ENCODE results near the gene MTMR1.

MTMR1 gene

GRCh38 chrX:150792949-150793527 lies 99.8 kb downstream of the MTMR1 start:
- no peak for TF ChIP-seq CTCF (IDR thresholded peaks at IDR 0.05; ENCODE audit: insufficient read depth, low read length, poor library complexity, severe bottlenecking)
- peaks cover 4% of the 10 kb centered on the region; the same call in 1 of the 2 replicates for H3K36me3 ChIP-seq (ENCODE audit: control insufficient read depth, insufficient read depth, low read length)
- no peak overlapping the region for H3K4me3 ChIP-seq (replicated peaks; ENCODE audit: low read depth, low read length)
- no peaks in the 10 kb centered on the region for H3K27me3 ChIP-seq (replicated peaks; ENCODE audit: control insufficient read depth, insufficient read depth, low read length)
- no peak for DNase-seq (ENCODE audit: extremely low read depth, insufficient read length)

GRCh38 chrX:150805736-150806135 lies 112.5 kb downstream of the MTMR1 start:
- H3K4me3 ChIP-seq (replicated peaks; ENCODE audit: low read depth, low read length) = no peak overlapping the region
- TF ChIP-seq CTCF (IDR thresholded peaks at IDR 0.05; ENCODE audit: insufficient read depth, low read length, poor library complexity, severe bottlenecking) = no peak
- no peaks in the 10 kb centered on the region for H3K27me3 ChIP-seq (replicated peaks; ENCODE audit: control insufficient read depth, insufficient read depth, low read length)
- DNase-seq (ENCODE audit: extremely low read depth, insufficient read length) = no peak
- H3K36me3 ChIP-seq (ENCODE audit: control insufficient read depth, insufficient read depth, low read length) = no peaks in the 10 kb centered on the region

- DNase-seq (ENCODE audit: extremely low read depth, insufficient read length) = no peak
- no peaks in the 10 kb centered on the region for H3K36me3 ChIP-seq (ENCODE audit: control insufficient read depth, insufficient read depth, low read length)
- no peak overlapping the region for H3K4me3 ChIP-seq (replicated peaks; ENCODE audit: low read depth, low read length)
- H3K27me3 ChIP-seq (replicated peaks; ENCODE audit: control insufficient read depth, insufficient read depth, low read length) = no peaks in the 10 kb centered on the region
- no peak for TF ChIP-seq CTCF (IDR thresholded peaks at IDR 0.05; ENCODE audit: insufficient read depth, low read length, poor library complexity, severe bottlenecking)
Measured at GRCh38 chrX:150806827-150807226, 113.6 kb downstream of the MTMR1 start.

- no peaks in the 10 kb centered on the region for H3K36me3 ChIP-seq (ENCODE audit: control insufficient read depth, insufficient read depth, low read length)
- H3K4me3 ChIP-seq (replicated peaks; ENCODE audit: low read depth, low read length) = no peak overlapping the region
- no peaks in the 10 kb centered on the region for H3K27me3 ChIP-seq (replicated peaks; ENCODE audit: control insufficient read depth, insufficient read depth, low read length)
- TF ChIP-seq CTCF (IDR thresholded peaks at IDR 0.05; ENCODE audit: insufficient read depth, low read length, poor library complexity, severe bottlenecking) = no peak
- DNase-seq (ENCODE audit: extremely low read depth, insufficient read length) = no peak
Measured at GRCh38 chrX:150813922-150814321, 120.7 kb downstream of the MTMR1 start.
